CD4-positive, CD25-positive, alpha-beta regulatory T cell (primary cell): ENCODE data around the gene LMCD1. TPM values are rescaled to one million over a fixed set of nuclear protein-coding genes. Genes with fewer than 3 reads are reported as not detected.
A peak's percentile ranks its signal among the peaks of the same experiment; 100 is the strongest.

ENCODE experiments used
- ATAC-seq, 2 donors: fragments of 150-1000 bp; cut with Tn5 transposase; one replicate each; pipeline ENCODE4 v1.10.0; 2021; ENCODE audit warnings: low read depth in 2 of 2, moderate number of reproducible peaks in 2 of 2, moderate library complexity in 1 of 2
- DNase-seq, 3 donors: peaks; one replicate each; pipeline versions ENCODE4 v3.0.0 to v3.0.0-alpha.2; 2012 to 2022; ENCODE audit warnings: mixed read lengths in 1 of 3
- H3K27ac ChIP-seq: one replicate; pipeline ENCODE4 v1.7.0; 2013; ENCODE audit warnings: mild to moderate bottlenecking, low read length; ENCODE audit not compliant: insufficient read depth, poor library complexity, severe bottlenecking
- H3K27me3 ChIP-seq: one replicate; pipeline ENCODE4 v1.7.0; 2013; ENCODE audit warnings: low read length; ENCODE audit not compliant: control insufficient read depth, insufficient read depth
- H3K36me3 ChIP-seq: one replicate; pipeline ENCODE4 v1.7.0; 2013; ENCODE audit warnings: mild to moderate bottlenecking, low read length, moderate library complexity; ENCODE audit not compliant: control insufficient read depth, insufficient read depth
- H3K4me1 ChIP-seq: 2 replicates; pipeline ENCODE4 v1.7.0; 2013; ENCODE audit warnings: mild to moderate bottlenecking, low read length; ENCODE audit not compliant: insufficient read depth, control insufficient read depth, poor library complexity, severe bottlenecking
- H3K4me3 ChIP-seq: one replicate; pipeline ENCODE4 v1.7.0; 2013; ENCODE audit warnings: low read depth, mild to moderate bottlenecking, low read length, moderate library complexity
- H3K9me3 ChIP-seq, 2 experiments: 1 replicate in 1 of 2; 2 replicates in 1 of 2; pipeline ENCODE4 v1.7.0; 2013; ENCODE audit warnings: low read length in 2 of 2, mild to moderate bottlenecking in 1 of 2, moderate library complexity in 1 of 2; ENCODE audit not compliant: control insufficient read depth in 2 of 2
- H3K27ac Mint-ChIP-seq, 3 donors: one replicate each; pipeline ENCODE4 v1.8.0; 2020 to 2022; ENCODE audit warnings: mild to moderate bottlenecking in 3 of 3, mixed read lengths in 3 of 3, moderate library complexity in 2 of 3
- H3K27me3 Mint-ChIP-seq: one replicate; pipeline ENCODE4 v1.8.0; 2022; ENCODE audit warnings: mild to moderate bottlenecking, mixed read lengths
- H3K36me3 Mint-ChIP-seq: one replicate; pipeline ENCODE4 v1.8.0; 2020; ENCODE audit warnings: mixed read lengths
- H3K4me1 Mint-ChIP-seq, 4 donors: one replicate each; pipeline ENCODE4 v1.8.0; 2020 to 2022; ENCODE audit warnings: mixed read lengths in 4 of 4, mild to moderate bottlenecking in 1 of 4
- H3K4me3 Mint-ChIP-seq, 4 donors: one replicate each; pipeline ENCODE4 v1.8.0; 2020 to 2022; ENCODE audit warnings: mild to moderate bottlenecking in 4 of 4, mixed read lengths in 4 of 4, moderate library complexity in 3 of 4
- H3K9me3 Mint-ChIP-seq, 7 donors: one replicate each; pipeline ENCODE4 v1.8.0; 2020 to 2022; ENCODE audit warnings: mixed read lengths in 7 of 7, mild to moderate bottlenecking in 3 of 7, moderate library complexity in 2 of 7
- polyA plus RNA-seq, 4 donors: library from polyadenylated mRNA; unstranded; fragments of 300-500 nt; fragmentation: Illumina TruSeq; gene quantifications; one replicate each; pipeline ENCODE4 v1.2.3, GENCODE V29; 2021
- total RNA-seq: library from RNA; stranded (reverse); gene quantifications from one replicate; pipeline ENCODE4 v1.2.3, GENCODE V29; 2022

The LMCD1 gene
- total and polyA plus RNA-seq, 5 donors from 2014 or later, result 5.6 to 27.7 (median 17.2) TPM

- no peaks in the 10 kb centered on the region for H3K9me3 ChIP-seq
Observed at GRCh38 chr3:8584661-8585060, 83.0 kb downstream of the LMCD1 start.

GRCh38 chr3:8589880-8590556, 88.4 kb downstream of the LMCD1 start:
- H3K4me3 ChIP-seq, result no peak overlapping the region
- Mint-ChIP-seq H3K36me3 (no peaks in the 10 kb centered on the region), H3K4me3 (no peak overlapping the region), H3K27me3 (peaks cover 4% of the 10 kb centered on the region), H3K4me1 (no peaks in the 10 kb centered on the region), H3K9me3 (no peaks in the 10 kb centered on the region), H3K27ac (no peak overlapping the region)
- no peaks in the 10 kb centered on the region for H3K36me3 ChIP-seq
- no peaks in the 10 kb centered on the region for H3K27me3 ChIP-seq
- H3K27ac ChIP-seq, result no peak overlapping the region
- ATAC-seq (no peak), DNase-seq (no peak)
- H3K4me1 ChIP-seq, result no peaks in the 10 kb centered on the region
- no peaks in the 10 kb centered on the region for H3K9me3 ChIP-seq

More at GRCh38 chr3:8584661-8585060, 83.0 kb downstream of the LMCD1 start:
- DNase-seq, result no peak
- Histone ChIP-seq H3K27ac (no peak overlapping the region), H3K4me3 (no peak overlapping the region), H3K27me3 (no peaks in the 10 kb centered on the region), H3K4me1 (no peaks in the 10 kb centered on the region), H3K36me3 (no peaks in the 10 kb centered on the region)
- Mint-ChIP-seq H3K27ac (no peak overlapping the region), H3K27me3 (peaks cover 4% of the 10 kb centered on the region), H3K36me3 (no peaks in the 10 kb centered on the region), H3K9me3 (peaks cover 0 to 2% (median 0%) of the 10 kb centered on the region in 7 donors), H3K4me1 (no peaks in the 10 kb centered on the region), H3K4me3 (no peak overlapping the region)
- ATAC-seq, result no peak

GRCh38 chr3:8593021-8593827, 91.6 kb downstream of the LMCD1 start:
- Histone ChIP-seq H3K4me3 (no peak overlapping the region), H3K27ac (no peak overlapping the region), H3K27me3 (no peaks in the 10 kb centered on the region), H3K36me3 (no peaks in the 10 kb centered on the region), H3K9me3 (no peaks in the 10 kb centered on the region), H3K4me1 (no peaks in the 10 kb centered on the region)
- Mint-ChIP-seq H3K27ac (no peak overlapping the region), H3K36me3 (no peaks in the 10 kb centered on the region), H3K9me3 (no peaks in the 10 kb centered on the region), H3K4me1 (no peaks in the 10 kb centered on the region), H3K4me3 (no peak overlapping the region), H3K27me3 (peaks cover 4% of the 10 kb centered on the region)
- ATAC-seq (no peak), DNase-seq (no peak)

GRCh38 chr3:8595252-8595651, 93.6 kb downstream of the LMCD1 start:
- no peak for ATAC-seq
- Mint-ChIP-seq H3K27me3 (peaks cover 4% of the 10 kb centered on the region), H3K9me3 (no peaks in the 10 kb centered on the region), H3K36me3 (no peaks in the 10 kb centered on the region), H3K27ac (no peak overlapping the region), H3K4me1 (no peaks in the 10 kb centered on the region), H3K4me3 (no peak overlapping the region)
- no peaks in the 10 kb centered on the region for H3K4me1 ChIP-seq
- DNase-seq, result no peak
- no peak overlapping the region for H3K27ac ChIP-seq
- H3K27me3 ChIP-seq, result no peaks in the 10 kb centered on the region
- no peaks in the 10 kb centered on the region for H3K36me3 ChIP-seq
- H3K9me3 ChIP-seq, result no peaks in the 10 kb centered on the region
- no peak overlapping the region for H3K4me3 ChIP-seq

- Histone ChIP-seq H3K27ac (no peak overlapping the region), H3K4me1 (no peaks in the 10 kb centered on the region), H3K9me3 (no peaks in the 10 kb centered on the region), H3K4me3 (no peak overlapping the region), H3K27me3 (no peaks in the 10 kb centered on the region), H3K36me3 (no peaks in the 10 kb centered on the region)
- H3K27me3 Mint-ChIP-seq, result peaks cover 4% of the 10 kb centered on the region
- no peak for ATAC-seq
- H3K27ac Mint-ChIP-seq, result peak overlapping the region in 1 of 3 donors; percentile 45
- H3K4me3 Mint-ChIP-seq, result no peak overlapping the region
- H3K9me3 Mint-ChIP-seq, result no peaks in the 10 kb centered on the region
- no peak for DNase-seq
- no peaks in the 10 kb centered on the region for H3K36me3 Mint-ChIP-seq
- no peaks in the 10 kb centered on the region for H3K4me1 Mint-ChIP-seq
Observed at GRCh38 chr3:8595695-8596115, 94.1 kb downstream of the LMCD1 start.

GRCh38 chr3:8596321-8597218, 94.9 kb downstream of the LMCD1 start:
- peaks cover 4% of the 10 kb centered on the region for H3K27me3 Mint-ChIP-seq
- Histone ChIP-seq H3K4me3 (no peak overlapping the region), H3K4me1 (no peaks in the 10 kb centered on the region), H3K27ac (no peak overlapping the region), H3K9me3 (no peaks in the 10 kb centered on the region), H3K27me3 (no peaks in the 10 kb centered on the region), H3K36me3 (no peaks in the 10 kb centered on the region)
- no peak for ATAC-seq
- H3K36me3 Mint-ChIP-seq, result no peaks in the 10 kb centered on the region
- no peak for DNase-seq
- no peak overlapping the region for H3K4me3 Mint-ChIP-seq
- no peaks in the 10 kb centered on the region for H3K4me1 Mint-ChIP-seq
- H3K9me3 Mint-ChIP-seq, result no peaks in the 10 kb centered on the region
- no peak overlapping the region for H3K27ac Mint-ChIP-seq

- Mint-ChIP-seq H3K9me3 (no peaks in the 10 kb centered on the region), H3K27ac (no peak overlapping the region), H3K36me3 (no peaks in the 10 kb centered on the region), H3K27me3 (peaks cover 4% of the 10 kb centered on the region), H3K4me3 (no peak overlapping the region), H3K4me1 (no peaks in the 10 kb centered on the region)
- no peak overlapping the region for H3K4me3 ChIP-seq
- no peak overlapping the region for H3K27ac ChIP-seq
- no peaks in the 10 kb centered on the region for H3K27me3 ChIP-seq
- DNase-seq, result no peak
- no peak for ATAC-seq
- H3K4me1 ChIP-seq, result no peaks in the 10 kb centered on the region
- H3K9me3 ChIP-seq, result no peaks in the 10 kb centered on the region
- H3K36me3 ChIP-seq, result no peaks in the 10 kb centered on the region
Observed at GRCh38 chr3:8597219-8597853, 95.7 kb downstream of the LMCD1 start.
